SK-N-SH treated with all-trans-retinoic acid at 6 μM for 48 hours (cell line): ENCODE measurements around the gene SLC10A3.

ENCODE experiments used
- PPARA ChIP-seq: fragments of 250-450 bp; sonication (Bioruptor Pico); IDR thresholded peaks from 2 replicates; pipeline ENCODE4 v1.5.0; 2020; ENCODE audit warnings: mild to moderate bottlenecking, borderline replicate concordance
- RARB ChIP-seq: fragments of 250-450 bp; sonication (Bioruptor Pico); IDR thresholded peaks from 2 replicates; pipeline ENCODE4 v1.8.0; 2021; ENCODE audit warnings: mild to moderate bottlenecking, moderate library complexity
- TOX ChIP-seq: fragments of 250-450 bp; sonication (Bioruptor Pico); IDR thresholded peaks from 2 replicates; pipeline ENCODE4 v1.8.0; 2021; ENCODE audit warnings: mild to moderate bottlenecking, moderate library complexity, borderline replicate concordance
- ZC3H10 ChIP-seq: fragments of 250-450 bp; sonication (Bioruptor Pico); IDR thresholded peaks from 2 replicates; pipeline ENCODE4 v1.5.1; 2021; ENCODE audit warnings: mild to moderate bottlenecking, moderate library complexity

- no peak for TF ChIP-seq RARB (CRISPR knock-in tag)
- no peak for TF ChIP-seq TOX (CRISPR knock-in tag)
- TF ChIP-seq ZC3H10 (CRISPR knock-in tag) = no peak
- no peak for TF ChIP-seq PPARA (CRISPR knock-in tag)
Observed at GRCh38 chrX:154440623-154441357, 49.6 kb downstream of the SLC10A3 start.
